Measurements from ENCODE around the gene TSC2.

The TSC2 gene

DNA sequence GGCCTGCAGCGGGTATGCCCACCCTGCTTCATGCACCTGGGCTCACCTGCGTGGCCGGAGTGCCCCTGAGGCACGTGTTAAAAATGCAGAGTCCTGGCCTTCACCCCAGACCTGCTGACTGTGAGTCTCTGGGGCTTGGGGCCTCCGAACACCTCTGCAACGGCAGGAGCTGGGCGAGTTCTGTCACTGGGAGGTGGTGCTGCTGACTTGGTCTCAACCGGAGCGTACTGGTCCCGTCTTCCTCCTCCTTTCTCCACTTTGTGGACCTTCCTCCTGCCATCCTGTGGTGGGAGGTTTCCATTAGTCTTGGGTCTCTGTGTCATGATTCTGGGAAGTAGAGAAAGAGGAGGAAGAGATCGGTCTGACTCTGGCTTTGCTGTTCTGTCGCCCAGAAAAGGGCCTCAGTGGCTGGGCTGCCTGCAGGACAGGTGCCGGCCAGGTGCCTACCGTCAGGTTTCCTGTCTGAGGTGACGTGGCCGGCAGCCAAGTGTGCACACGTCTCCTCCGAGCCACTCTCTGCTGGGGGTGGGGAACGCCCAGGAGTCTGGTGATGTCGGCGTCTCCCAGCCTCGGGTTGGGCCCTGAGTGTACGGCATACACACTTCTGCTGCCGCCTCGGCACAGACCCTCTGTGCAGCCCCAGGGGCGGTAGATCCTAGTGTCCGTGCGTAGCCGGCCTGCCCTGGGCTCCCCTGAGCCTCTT lies 6.9 kb downstream of the TSC2 start:
- H3K4me2 ChIP-seq (ENCODE audit: low read length): no peak overlapping the region
- H3K27me3 ChIP-seq (ENCODE audit: low read depth, low read length): no peaks in the 10 kb centered on the region
- no peaks in the 10 kb centered on the region for H3K4me1 ChIP-seq (ENCODE audit: low read length)
- no peak overlapping the region for H2AFZ ChIP-seq (ENCODE audit: low read depth, low read length)
- H3K9ac ChIP-seq (ENCODE audit: low read length): no peak overlapping the region
- H4K20me1 ChIP-seq (ENCODE audit: insufficient read depth, low read length): no peaks in the 10 kb centered on the region
- H3K79me2 ChIP-seq (ENCODE audit: low read length): no peaks in the 10 kb centered on the region
- no peaks in the 10 kb centered on the region for H3K9me3 ChIP-seq (ENCODE audit: insufficient read depth, low read length)
- no peaks in the 10 kb centered on the region for H3K36me3 ChIP-seq (replicated peaks; ENCODE audit: low read depth, low read length)
- TF ChIP-seq, protein P1, sequence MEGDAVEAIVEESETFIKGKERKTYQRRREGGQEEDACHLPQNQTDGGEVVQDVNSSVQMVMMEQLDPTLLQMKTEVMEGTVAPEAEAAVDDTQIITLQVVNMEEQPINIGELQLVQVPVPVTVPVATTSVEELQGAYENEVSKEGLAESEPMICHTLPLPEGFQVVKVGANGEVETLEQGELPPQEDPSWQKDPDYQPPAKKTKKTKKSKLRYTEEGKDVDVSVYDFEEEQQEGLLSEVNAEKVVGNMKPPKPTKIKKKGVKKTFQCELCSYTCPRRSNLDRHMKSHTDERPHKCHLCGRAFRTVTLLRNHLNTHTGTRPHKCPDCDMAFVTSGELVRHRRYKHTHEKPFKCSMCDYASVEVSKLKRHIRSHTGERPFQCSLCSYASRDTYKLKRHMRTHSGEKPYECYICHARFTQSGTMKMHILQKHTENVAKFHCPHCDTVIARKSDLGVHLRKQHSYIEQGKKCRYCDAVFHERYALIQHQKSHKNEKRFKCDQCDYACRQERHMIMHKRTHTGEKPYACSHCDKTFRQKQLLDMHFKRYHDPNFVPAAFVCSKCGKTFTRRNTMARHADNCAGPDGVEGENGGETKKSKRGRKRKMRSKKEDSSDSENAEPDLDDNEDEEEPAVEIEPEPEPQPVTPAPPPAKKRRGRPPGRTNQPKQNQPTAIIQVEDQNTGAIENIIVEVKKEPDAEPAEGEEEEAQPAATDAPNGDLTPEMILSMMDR (IDR thresholded peaks at IDR 0.05; ENCODE audit: low read depth, low read length): no peak
- no peak for TF ChIP-seq EZH2phosphoT487 (IDR thresholded peaks at IDR 0.05; ENCODE audit: low read depth)
- H3K27ac ChIP-seq (ENCODE audit: low read length): no peak overlapping the region
- no peak overlapping the region for H3K4me3 ChIP-seq (ENCODE audit: low read length)

DNA sequence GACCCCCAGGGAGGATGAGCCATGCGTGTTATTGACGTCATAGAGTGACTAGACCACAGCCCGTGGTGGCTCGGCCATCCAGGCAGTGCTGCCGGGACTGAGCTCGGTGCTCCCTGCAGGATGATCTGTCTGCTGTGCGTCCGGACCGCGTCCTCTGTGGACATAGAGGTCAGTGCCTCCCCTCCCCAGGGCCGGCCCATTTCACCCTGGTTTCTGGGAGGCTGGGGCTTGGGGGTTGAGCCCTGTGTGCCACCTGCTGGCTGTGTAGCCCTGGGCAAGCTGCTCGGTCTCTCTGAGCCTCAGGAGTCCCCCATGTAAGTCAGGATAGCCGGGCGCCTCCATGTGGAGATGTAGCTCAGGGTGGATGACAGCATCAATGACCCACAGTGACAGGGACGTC lies 8.3 kb downstream of the TSC2 start:
- no peak overlapping the region for H3K4me3 ChIP-seq (ENCODE audit: low read length)
- no peak overlapping the region for H3K9ac ChIP-seq (ENCODE audit: low read length)
- no peak overlapping the region for H2AFZ ChIP-seq (ENCODE audit: low read depth, low read length)
- H3K4me1 ChIP-seq (ENCODE audit: low read length): no peaks in the 10 kb centered on the region
- H3K9me3 ChIP-seq (ENCODE audit: insufficient read depth, low read length): no peaks in the 10 kb centered on the region
- no peaks in the 10 kb centered on the region for H4K20me1 ChIP-seq (ENCODE audit: insufficient read depth, low read length)
- no peaks in the 10 kb centered on the region for H3K27me3 ChIP-seq (ENCODE audit: low read depth, low read length)
- no peak overlapping the region for H3K4me2 ChIP-seq (ENCODE audit: low read length)
- TF ChIP-seq, protein P1 (IDR thresholded peaks at IDR 0.05; ENCODE audit: low read depth, low read length): peak; percentile 38
- TF ChIP-seq EZH2phosphoT487 (IDR thresholded peaks at IDR 0.05; ENCODE audit: low read depth): no peak
- H3K36me3 ChIP-seq (replicated peaks; ENCODE audit: low read depth, low read length): no peaks in the 10 kb centered on the region
- no peak overlapping the region for H3K27ac ChIP-seq (ENCODE audit: low read length)
- no peaks in the 10 kb centered on the region for H3K79me2 ChIP-seq (ENCODE audit: low read length)

DNA sequence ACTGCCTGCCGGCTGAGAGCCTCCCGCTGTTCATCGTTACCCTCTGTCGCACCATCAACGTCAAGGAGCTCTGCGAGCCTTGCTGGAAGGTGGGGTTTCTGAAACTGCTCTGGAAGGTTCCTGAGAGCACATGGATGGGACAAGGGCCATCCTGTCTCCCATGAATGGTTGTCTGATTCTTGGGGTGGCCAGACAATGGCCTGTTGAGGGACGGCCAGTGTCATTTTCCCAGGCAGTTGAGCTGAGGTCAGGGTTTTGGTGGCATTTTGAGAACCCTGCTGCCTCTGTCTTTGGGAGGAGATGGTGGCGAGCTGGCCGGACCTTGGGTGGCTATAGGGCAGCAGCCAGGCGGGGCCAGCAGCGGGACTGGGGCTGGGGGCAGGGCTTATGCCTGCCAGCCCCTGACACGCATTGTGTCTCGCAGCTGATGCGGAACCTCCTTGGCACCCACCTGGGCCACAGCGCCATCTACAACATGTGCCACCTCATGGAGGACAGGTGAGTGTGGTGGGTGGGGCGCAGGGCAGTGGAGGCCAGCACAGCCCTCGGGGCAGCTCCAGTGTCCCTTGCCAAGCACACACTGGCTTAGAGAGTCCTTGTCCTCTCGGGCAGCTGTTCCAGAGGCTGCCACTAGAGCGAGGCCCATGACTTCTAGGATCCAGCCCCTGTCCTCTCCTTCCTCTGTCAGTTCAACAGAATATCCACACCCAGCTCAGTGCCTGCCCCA lies 9.1 kb downstream of the TSC2 start:
- Histone ChIP-seq H3K79me2 (ENCODE audit: low read length) (no peaks in the 10 kb centered on the region), H3K9me3 (ENCODE audit: insufficient read depth, low read length) (no peaks in the 10 kb centered on the region), H3K4me2 (ENCODE audit: low read length) (no peak overlapping the region), H3K9ac (ENCODE audit: low read length) (no peak overlapping the region), H4K20me1 (ENCODE audit: insufficient read depth, low read length) (no peaks in the 10 kb centered on the region), H3K27me3 (ENCODE audit: low read depth, low read length) (no peaks in the 10 kb centered on the region), H2AFZ (ENCODE audit: low read depth, low read length) (no peak overlapping the region), H3K27ac (ENCODE audit: low read length) (no peak overlapping the region), H3K4me3 (ENCODE audit: low read length) (no peak overlapping the region), H3K36me3 (replicated peaks; ENCODE audit: low read depth, low read length) (no peaks in the 10 kb centered on the region), H3K4me1 (ENCODE audit: low read length) (no peaks in the 10 kb centered on the region)
- TF ChIP-seq EZH2phosphoT487 (IDR thresholded peaks at IDR 0.05; ENCODE audit: low read depth): no peak
- TF ChIP-seq, protein P1 (IDR thresholded peaks at IDR 0.05; ENCODE audit: low read depth, low read length): no peak

DNA sequence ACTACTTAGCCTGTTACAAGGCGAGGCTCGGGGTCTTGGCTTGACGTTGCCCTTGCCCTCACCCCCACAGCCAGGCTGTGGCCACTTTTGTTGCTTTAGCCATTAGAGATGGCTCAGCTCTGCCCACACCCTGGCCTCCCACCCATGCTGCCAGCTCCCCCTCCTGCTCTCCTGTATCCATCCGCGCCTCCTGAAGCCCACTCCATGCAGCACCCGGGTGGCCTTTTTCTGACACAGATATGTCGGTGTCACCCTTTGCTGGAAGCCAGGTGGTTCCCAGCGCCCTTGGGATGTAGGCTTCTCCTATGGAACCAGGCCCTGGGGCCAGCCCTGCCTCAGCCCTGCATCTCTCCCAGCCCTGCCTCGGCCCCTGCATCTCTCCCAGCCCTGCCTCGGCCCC lies 9.7 kb downstream of the TSC2 start:
- Histone ChIP-seq H3K4me1 (ENCODE audit: low read length) (no peaks in the 10 kb centered on the region), H3K9me3 (ENCODE audit: insufficient read depth, low read length) (no peaks in the 10 kb centered on the region), H3K4me2 (ENCODE audit: low read length) (no peak overlapping the region), H2AFZ (ENCODE audit: low read depth, low read length) (no peak overlapping the region), H3K79me2 (ENCODE audit: low read length) (no peaks in the 10 kb centered on the region), H3K27ac (ENCODE audit: low read length) (no peak overlapping the region), H3K9ac (ENCODE audit: low read length) (no peak overlapping the region), H3K4me3 (ENCODE audit: low read length) (no peak overlapping the region), H3K36me3 (replicated peaks; ENCODE audit: low read depth, low read length) (no peaks in the 10 kb centered on the region), H4K20me1 (ENCODE audit: insufficient read depth, low read length) (no peaks in the 10 kb centered on the region), H3K27me3 (ENCODE audit: low read depth, low read length) (no peaks in the 10 kb centered on the region)
- no peak for TF ChIP-seq EZH2phosphoT487 (IDR thresholded peaks at IDR 0.05; ENCODE audit: low read depth)
- TF ChIP-seq, protein P1 (IDR thresholded peaks at IDR 0.05; ENCODE audit: low read depth, low read length): no peak

Data from OCI-LY3 (cell line).